GM06990 (cell line): ENCODE data around the gene ARHGEF1.

Experiments
- DNase-seq: peaks from one replicate; pipeline ENCODE4 v3.0.0-alpha.2; 2011; ENCODE audit not compliant: insufficient read length; ENCODE audit errors: extremely low read depth
- H3K27me3 ChIP-seq: replicated peaks from 2 replicates; pipeline ENCODE4 v1.6.0; 2011; ENCODE audit warnings: low read length; ENCODE audit not compliant: control insufficient read depth, insufficient read depth
- H3K36me3 ChIP-seq: 2 replicates; pipeline ENCODE4 v1.5.1; 2011; ENCODE audit warnings: low read length; ENCODE audit not compliant: control insufficient read depth, insufficient read depth
- H3K4me3 ChIP-seq: replicated peaks from 2 replicates; pipeline ENCODE4 v1.5.1; 2011; ENCODE audit warnings: low read depth, mild to moderate bottlenecking, control low read depth, low read length
- CTCF ChIP-seq: IDR thresholded peaks from 2 replicates; pipeline ENCODE4 v1.5.1; 2011; ENCODE audit warnings: low read length, control low read depth, mild to moderate bottlenecking, inconsistent platforms; ENCODE audit not compliant: insufficient read depth, poor library complexity, severe bottlenecking

Gene ARHGEF1

GRCh38 chr19:41910240-41910991, 27.4 kb downstream of the ARHGEF1 start:
- H3K36me3 ChIP-seq = peaks cover 15% of the 10 kb centered on the region
- H3K27me3 ChIP-seq = peaks cover 2% of the 10 kb centered on the region
- no peak overlapping the region for H3K4me3 ChIP-seq
- no peak for TF ChIP-seq CTCF
- no peak for DNase-seq

GRCh38 chr19:41910992-41911888, 28.3 kb downstream of the ARHGEF1 start:
- TF ChIP-seq CTCF = no peak
- H3K27me3 ChIP-seq = peaks cover 2% of the 10 kb centered on the region
- no peak for DNase-seq
- peaks cover 8% of the 10 kb centered on the region for H3K36me3 ChIP-seq
- H3K4me3 ChIP-seq = no peak overlapping the region

DNA sequence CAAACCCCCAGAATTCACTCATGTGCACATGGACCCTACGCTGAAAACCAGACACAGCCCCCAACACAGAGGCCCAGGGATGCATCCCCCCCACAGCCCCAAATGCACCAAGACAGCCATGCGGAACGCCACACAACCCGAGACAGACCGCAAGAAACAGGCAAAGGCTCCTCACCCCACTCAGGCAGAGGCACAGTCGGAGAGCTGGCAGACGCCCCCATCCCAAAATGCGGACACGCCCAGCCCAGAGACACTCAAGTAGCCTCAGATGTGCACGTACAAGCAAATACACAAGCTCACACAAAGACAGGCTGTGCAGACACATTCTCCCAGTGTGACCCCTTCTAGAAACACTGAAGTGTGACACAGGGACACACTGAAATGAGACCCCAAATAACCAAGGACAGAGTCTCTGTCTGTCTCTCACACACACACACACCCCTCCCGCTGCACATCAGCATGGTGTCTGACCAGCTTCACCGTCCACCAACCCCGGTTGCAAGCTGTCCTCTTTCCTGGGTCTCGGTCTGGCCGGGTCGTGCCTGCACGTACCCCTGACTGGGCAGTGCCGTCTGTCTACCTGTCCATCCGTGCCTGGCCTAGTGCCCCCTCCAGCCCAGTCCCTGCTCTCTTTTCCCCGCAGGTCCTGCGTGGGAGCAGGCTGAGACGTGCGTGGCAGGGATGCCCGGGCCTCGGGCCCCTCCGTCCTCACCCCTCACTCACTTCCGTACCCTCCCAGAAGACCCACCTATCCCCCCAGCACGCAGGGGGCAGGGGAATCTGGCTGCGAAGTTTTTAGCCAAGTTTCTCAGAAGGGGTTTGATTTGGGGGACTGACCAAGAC, 29.1 kb downstream of the ARHGEF1 start:
- Histone ChIP-seq H3K4me3 (no peak overlapping the region), H3K27me3 (peaks cover 2% of the 10 kb centered on the region), H3K36me3 (peaks cover 2% of the 10 kb centered on the region)
- no peak for TF ChIP-seq CTCF
- DNase-seq = no peak

- H3K4me3 ChIP-seq = no peak overlapping the region
- DNase-seq = no peak
- no peak for TF ChIP-seq CTCF
- H3K36me3 ChIP-seq = peaks cover 2% of the 10 kb centered on the region
- H3K27me3 ChIP-seq = peaks cover 2% of the 10 kb centered on the region
Observed at GRCh38 chr19:41912899-41913537, 30.0 kb downstream of the ARHGEF1 start.
